Effector memory CD4-positive, alpha-beta T cell (primary cell): ENCODE results near the gene PLCG1.
"Not testable (repeated sequence)": the region's sequence is repeated elsewhere in the genome, so short reads cannot be mapped to it uniquely, and the experiment has no call there.

Source experiments
- DNase-seq, 3 donors: peaks; one replicate each; pipeline ENCODE4 v3.0.0-alpha.2; 2020
- H3K27ac ChIP-seq: 2 replicates; pipeline ENCODE4 v1.7.0; 2013; ENCODE audit warnings: mild to moderate bottlenecking, low read length, moderate library complexity; ENCODE audit not compliant: insufficient read depth, poor library complexity, severe bottlenecking
- H3K27me3 ChIP-seq: replicated peaks from 2 replicates; pipeline ENCODE4 v1.7.0; 2013; ENCODE audit warnings: mild to moderate bottlenecking, low read length; ENCODE audit not compliant: insufficient read depth, control insufficient read depth, poor library complexity, severe bottlenecking
- H3K36me3 ChIP-seq: 2 replicates; pipeline ENCODE4 v1.7.0; 2013; ENCODE audit warnings: mild to moderate bottlenecking, low read length, moderate library complexity; ENCODE audit not compliant: control insufficient read depth, insufficient read depth
- H3K4me1 ChIP-seq: 2 replicates; pipeline ENCODE4 v1.7.0; 2013; ENCODE audit warnings: low read length, mild to moderate bottlenecking; ENCODE audit not compliant: control insufficient read depth, insufficient read depth, poor library complexity, severe bottlenecking
- H3K4me3 ChIP-seq: 2 replicates; pipeline ENCODE4 v1.7.0; 2013; ENCODE audit warnings: low read length, low read depth, mild to moderate bottlenecking; ENCODE audit not compliant: insufficient read depth, poor library complexity, severe bottlenecking
- H3K9me3 ChIP-seq: 2 replicates; pipeline ENCODE4 v1.7.0; 2013; ENCODE audit warnings: mild to moderate bottlenecking, low read length, moderate library complexity; ENCODE audit not compliant: control insufficient read depth

The PLCG1 gene

GRCh38 chr20:41108531-41108930, 28.8 kb upstream of the PLCG1 start:
- peaks cover 44% of the 10 kb centered on the region for H3K36me3 ChIP-seq
- H3K27me3 ChIP-seq: no peaks in the 10 kb centered on the region
- no peak overlapping the region for H3K4me3 ChIP-seq
- no peaks in the 10 kb centered on the region for H3K9me3 ChIP-seq
- no peaks in the 10 kb centered on the region for H3K4me1 ChIP-seq
- no peak for DNase-seq
- no peak overlapping the region for H3K27ac ChIP-seq

DNA sequence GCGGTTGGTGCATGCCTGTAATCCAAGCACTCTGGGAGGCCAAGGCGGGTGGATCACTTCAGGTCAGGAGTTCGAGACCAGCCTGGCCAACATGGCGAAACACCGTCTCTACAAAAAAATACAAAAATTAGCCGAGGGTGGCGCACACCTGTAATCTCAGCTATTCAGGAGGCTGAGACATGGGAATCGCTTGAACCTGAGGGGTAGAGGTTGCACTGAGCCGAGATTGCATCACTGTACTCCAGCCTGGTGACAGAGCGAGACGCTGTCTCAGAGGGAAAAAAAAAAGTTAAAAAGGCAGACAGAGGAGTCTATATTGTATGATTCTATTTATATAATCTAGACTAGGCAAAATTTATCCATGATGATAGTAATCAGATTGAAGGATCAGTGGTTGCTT, 27.3 kb upstream of the PLCG1 start:
- Histone ChIP-seq H3K4me1 (no peaks in the 10 kb centered on the region), H3K27ac (no peak overlapping the region), H3K9me3 (no peaks in the 10 kb centered on the region), H3K27me3 (no peaks in the 10 kb centered on the region), H3K36me3 (peaks cover 47% of the 10 kb centered on the region), H3K4me3 (no peak overlapping the region)
- no peak for DNase-seq

DNA sequence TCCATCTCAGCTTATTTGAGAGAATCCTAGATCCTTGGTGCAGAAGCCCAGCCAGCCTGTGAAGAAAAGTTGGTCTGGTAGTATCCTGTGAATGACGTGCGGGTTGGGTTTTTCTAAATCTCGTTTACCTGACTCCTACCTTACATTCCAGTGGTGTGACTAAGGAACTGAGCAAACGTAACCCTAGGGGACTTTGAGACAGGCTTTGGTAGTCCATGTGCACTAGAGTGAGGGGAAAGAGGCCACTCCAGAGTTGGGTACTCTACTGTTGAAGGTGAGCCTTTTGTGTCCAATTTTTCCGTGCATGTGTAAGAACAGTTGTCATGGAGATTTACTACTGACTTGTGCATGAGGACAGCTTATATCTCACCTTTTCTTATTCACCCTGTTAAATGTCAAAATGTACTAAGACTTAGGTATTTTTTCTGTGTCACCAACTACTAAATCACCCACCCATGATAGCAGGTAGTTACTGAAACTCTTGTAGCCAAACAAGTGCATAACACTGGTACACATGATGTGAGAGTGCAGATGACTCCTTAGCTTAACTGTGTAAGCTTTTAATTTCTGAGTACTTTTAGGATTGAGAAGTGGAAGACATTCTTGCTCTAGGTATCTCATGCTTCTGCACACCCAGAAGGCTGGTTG, 26.3 kb upstream of the PLCG1 start:
- Histone ChIP-seq H3K36me3 (peaks cover 57% of the 10 kb centered on the region), H3K27ac (no peak overlapping the region), H3K4me3 (no peak overlapping the region), H3K9me3 (no peaks in the 10 kb centered on the region), H3K4me1 (no peaks in the 10 kb centered on the region), H3K27me3 (no peaks in the 10 kb centered on the region)
- DNase-seq: no peak

DNA sequence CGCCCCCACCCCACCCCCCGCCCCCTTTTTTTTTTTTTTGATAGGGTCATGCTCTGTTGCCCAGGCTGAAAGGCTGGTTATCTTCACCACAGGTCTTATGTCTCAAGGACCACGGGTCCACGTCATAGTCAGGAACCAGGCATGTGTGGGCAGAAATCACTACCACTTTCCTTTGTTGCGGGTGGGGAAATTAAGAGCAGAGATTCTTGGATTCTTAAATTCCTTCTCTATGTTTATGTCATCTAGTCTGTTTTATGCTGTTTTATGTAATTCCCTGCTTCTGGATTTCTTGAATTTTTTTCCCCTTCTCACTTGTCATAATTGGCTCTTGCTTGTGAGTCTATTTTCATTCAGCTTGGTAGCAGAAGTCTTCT, 25.8 kb upstream of the PLCG1 start:
- Histone ChIP-seq H3K36me3 (peaks cover 63% of the 10 kb centered on the region), H3K4me3 (no peak overlapping the region), H3K9me3 (no peaks in the 10 kb centered on the region), H3K4me1 (no peaks in the 10 kb centered on the region), H3K27me3 (no peaks in the 10 kb centered on the region), H3K27ac (no peak overlapping the region)
- DNase-seq: no peak

DNA sequence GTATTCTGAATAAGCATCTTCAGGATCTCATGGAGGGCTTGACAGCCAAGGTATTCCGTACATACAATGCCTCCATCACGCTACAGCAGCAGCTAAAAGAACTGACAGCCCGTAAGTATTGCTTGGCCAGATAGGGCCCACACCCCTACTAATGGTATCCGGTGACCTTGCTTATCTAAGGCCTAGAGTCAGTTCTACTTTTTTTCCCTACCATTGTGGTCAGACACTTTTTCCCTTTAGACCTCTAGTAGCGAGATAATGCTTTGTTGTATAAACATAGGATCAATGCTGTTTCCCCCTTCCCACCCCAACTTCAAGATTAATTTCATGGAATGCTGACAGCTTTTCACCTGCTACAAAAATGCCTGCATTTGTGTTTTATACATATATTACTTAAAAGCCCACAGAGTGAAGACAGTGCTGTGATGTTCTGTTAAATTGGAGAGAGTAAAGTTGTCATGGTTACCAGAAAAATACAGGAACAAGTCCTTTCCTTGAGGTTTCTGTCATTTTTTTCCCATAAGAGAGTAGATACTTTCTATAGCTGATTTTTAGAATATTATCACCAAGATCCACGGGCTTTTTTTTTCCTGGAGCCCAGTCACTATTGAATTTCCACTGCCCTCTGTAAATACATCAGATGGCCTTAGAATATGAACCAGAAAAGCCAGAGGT, 20.9 kb upstream of the PLCG1 start:
- H3K4me3 ChIP-seq: no peak overlapping the region
- no peaks in the 10 kb centered on the region for H3K9me3 ChIP-seq

GRCh38 chr20:41118159-41118558, 19.2 kb upstream of the PLCG1 start:
- H3K27me3 ChIP-seq, H3K27ac ChIP-seq, DNase-seq, H3K4me1 ChIP-seq, H3K4me3 ChIP-seq, H3K9me3 ChIP-seq: not testable (repeated sequence)
- peaks cover 79% of the 10 kb centered on the region for H3K36me3 ChIP-seq

More for the DNA sequence above, 20.9 kb upstream of the PLCG1 start:
- peaks cover 70% of the 10 kb centered on the region for H3K36me3 ChIP-seq
- H3K27me3 ChIP-seq: no peaks in the 10 kb centered on the region
- DNase-seq: no peak
- no peak overlapping the region for H3K27ac ChIP-seq
- H3K4me1 ChIP-seq: no peaks in the 10 kb centered on the region

GRCh38 chr20:41118632-41119031, 18.7 kb upstream of the PLCG1 start:
- Histone ChIP-seq H3K27me3 (no peaks in the 10 kb centered on the region), H3K9me3 (no peaks in the 10 kb centered on the region), H3K36me3 (peaks cover 77% of the 10 kb centered on the region), H3K4me3 (no peak overlapping the region), H3K27ac (no peak overlapping the region), H3K4me1 (no peaks in the 10 kb centered on the region)
- no peak for DNase-seq

GRCh38 chr20:41119614-41120561, 17.5 kb upstream of the PLCG1 start:
- no peak overlapping the region for H3K27ac ChIP-seq
- H3K4me1 ChIP-seq: no peaks in the 10 kb centered on the region
- no peak for DNase-seq
- H3K27me3 ChIP-seq: no peaks in the 10 kb centered on the region
- H3K4me3 ChIP-seq: no peak overlapping the region
- no peaks in the 10 kb centered on the region for H3K9me3 ChIP-seq
- H3K36me3 ChIP-seq: peaks cover 72% of the 10 kb centered on the region

DNA sequence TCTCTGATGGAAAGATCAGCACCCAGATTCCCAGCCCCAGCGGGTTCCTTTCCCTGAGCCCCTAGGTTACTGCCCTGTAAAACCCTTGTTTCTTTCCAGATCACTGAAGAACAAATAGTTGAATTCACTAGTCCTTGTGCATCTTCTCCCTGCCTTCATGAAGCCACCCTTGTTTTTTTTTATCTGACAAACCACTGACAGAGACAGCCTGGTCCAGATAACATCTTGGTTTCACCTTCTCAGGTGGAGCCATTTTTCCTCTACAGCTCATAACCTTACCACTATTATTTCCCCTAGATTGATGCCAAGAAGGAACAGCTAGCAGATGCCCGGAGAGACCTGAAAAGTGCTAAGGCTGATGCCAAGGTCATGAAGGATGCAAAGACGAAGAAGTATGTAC, 15.9 kb upstream of the PLCG1 start:
- Histone ChIP-seq H3K9me3 (no peaks in the 10 kb centered on the region), H3K36me3 (peaks cover 58% of the 10 kb centered on the region), H3K4me1 (no peaks in the 10 kb centered on the region), H3K27ac (no peak overlapping the region), H3K4me3 (no peak overlapping the region), H3K27me3 (no peaks in the 10 kb centered on the region)
- no peak for DNase-seq

DNA sequence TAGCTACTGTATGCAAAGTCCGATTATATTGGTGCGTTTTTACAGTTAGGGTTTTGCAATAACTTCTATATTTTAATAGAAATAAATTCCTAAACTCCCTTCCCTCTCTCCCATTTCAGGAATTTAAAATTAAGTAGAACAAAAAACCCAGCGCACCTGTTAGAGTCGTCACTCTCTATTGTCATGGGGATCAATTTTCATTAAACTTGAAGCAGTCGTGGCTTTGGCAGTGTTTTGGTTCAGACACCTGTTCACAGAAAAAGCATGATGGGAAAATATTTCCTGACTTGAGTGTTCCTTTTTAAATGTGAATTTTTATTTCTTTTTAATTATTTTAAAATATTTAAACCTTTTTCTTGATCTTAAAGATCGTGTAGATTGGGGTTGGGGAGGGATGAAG, 13.7 kb upstream of the PLCG1 start:
- H3K4me1 ChIP-seq: no peaks in the 10 kb centered on the region
- peaks cover 45% of the 10 kb centered on the region for H3K36me3 ChIP-seq
- H3K27me3 ChIP-seq: no peaks in the 10 kb centered on the region
- no peak overlapping the region for H3K4me3 ChIP-seq
- H3K9me3 ChIP-seq: no peaks in the 10 kb centered on the region
- H3K27ac ChIP-seq: no peak overlapping the region
- no peak for DNase-seq
